ENCODE results near the gene SPANXN3.
"Not testable (repeated sequence)": the region's sequence is repeated elsewhere in the genome, so short reads cannot be mapped to it uniquely, and the experiment has no call there.

Gene SPANXN3, protein sequence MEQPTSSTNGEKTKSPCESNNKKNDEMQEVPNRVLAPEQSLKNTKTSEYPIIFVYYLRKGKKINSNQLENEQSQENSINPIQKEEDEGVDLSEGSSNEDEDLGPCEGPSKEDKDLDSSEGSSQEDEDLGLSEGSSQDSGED

DNA sequence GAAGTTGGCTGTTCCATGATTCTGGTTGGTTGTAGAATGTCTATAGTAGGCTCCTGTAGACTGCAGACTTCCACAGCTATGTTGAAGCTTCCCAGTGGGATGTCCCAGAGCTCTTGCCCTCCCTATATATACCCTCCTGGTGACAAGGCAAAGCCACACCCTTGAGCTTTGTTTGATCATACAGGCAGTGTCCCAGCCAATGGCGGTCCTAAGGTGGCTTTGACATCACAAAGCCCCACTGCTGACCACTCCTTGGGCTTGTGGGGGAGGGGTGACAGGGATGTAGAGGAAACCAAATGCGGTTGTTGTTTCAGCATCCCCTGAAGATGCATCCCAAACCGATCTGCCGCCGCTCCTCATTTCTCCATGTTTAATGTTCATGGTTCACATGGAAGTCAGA lies at the start of gene SPANXN3:
SPANXN3 (minus strand) TSS at position 101 of the 400 bp plus-strand sequence; CDS start at position 17, 84 bp downstream.
- not testable (repeated sequence) for DNase-seq

DNA sequence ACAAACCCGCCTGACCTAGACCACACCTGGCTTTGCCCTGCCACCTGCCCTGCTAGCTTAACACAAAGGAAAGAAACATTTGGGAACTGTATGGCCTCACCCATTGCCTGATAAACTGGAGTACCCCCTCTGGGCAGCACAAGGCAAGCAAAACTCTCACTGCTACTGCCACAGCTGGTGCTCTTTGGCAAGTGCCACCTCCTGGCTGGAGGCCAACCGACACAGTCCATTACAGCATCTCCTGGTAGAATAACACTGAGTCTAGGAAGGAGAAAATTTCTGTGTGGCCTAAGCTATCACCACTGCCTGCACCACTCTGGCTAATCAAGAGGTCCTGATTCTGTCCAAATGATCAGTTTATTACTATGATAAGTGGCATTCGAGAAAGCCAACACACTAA lies 18.9 kb upstream of the SPANXN3 start:
- DNase-seq, result no peak

DNA sequence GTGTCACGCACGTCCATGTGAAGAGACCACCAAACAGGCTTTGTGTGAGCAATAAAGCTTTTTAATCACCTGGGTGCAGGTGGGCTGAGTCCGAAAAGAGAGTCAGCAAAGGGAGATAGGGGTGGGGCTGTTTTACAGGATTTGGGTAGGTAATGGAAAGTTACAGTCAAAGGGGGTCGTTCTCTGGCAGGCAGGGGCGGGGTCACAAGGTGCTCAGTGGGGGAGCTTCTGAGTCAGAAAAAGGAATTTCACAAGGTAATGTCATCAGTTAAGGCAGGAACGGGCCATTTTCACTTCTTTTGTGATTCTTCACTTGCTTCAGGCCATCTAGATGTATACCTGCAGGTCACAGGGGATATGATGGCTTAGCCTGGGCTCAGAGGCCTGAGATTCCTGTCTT lies 15.1 kb downstream of the SPANXN3 start:
- not testable (repeated sequence) for DNase-seq

DNA sequence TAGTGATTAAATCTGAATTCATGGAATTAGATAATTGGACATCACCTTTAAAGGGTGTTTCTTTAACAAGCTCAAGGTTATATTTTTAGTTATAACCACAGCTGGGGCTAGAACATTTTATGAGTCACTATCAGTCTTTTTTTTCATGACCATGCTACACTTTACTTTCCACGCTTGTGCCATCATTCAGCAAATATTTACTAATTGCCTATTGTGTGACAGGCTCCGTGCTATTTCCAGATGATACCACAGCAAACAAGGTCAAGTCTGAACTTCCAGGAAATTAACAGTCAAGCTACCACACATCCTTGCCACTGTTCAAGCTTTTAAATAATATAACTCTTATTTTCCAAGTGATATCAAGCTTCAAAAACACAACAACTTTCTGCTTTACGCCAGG lies 16.5 kb downstream of the SPANXN3 start:
- DNase-seq, result no peak

DNA sequence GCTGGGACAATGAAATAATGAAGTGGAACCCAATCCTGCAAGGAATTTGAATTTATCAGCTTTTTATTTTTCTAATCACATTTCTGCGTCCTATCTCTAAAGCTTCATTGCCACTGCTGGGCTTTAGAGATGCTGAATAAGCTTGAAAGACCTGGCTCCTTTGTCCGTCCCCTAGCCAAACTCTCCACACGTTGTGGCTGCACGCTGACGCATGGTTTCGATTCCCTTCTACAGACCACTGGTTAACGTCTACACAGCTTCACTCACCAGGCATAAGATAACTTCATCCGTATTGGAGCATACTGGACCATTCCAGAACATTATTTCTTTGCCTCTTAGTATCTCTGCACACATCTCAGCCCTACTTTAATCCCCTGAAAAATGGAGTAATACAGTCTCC lies 31.2 kb downstream of the SPANXN3 start:
- no peak for DNase-seq

DNA sequence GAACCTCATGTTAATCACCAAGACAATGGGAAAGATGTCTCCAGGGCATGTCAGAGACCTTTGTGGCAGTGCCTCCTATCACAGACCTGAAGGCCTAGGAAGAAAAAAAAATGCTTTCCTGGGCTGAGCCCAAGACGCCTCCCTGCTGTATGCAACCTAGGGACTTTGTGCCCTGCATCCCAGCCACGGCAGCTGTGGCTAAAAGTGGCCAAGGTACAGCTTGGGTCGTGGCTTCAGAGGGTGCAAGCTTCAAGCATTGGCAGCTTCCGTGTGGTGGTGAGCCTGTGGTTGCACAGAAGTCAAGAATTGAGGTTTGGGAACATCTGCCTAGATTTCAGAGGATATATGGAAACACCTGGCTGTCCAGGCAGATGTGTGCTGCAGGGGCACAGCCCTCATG lies 40.5 kb downstream of the SPANXN3 start:
- no peak for DNase-seq

DNA sequence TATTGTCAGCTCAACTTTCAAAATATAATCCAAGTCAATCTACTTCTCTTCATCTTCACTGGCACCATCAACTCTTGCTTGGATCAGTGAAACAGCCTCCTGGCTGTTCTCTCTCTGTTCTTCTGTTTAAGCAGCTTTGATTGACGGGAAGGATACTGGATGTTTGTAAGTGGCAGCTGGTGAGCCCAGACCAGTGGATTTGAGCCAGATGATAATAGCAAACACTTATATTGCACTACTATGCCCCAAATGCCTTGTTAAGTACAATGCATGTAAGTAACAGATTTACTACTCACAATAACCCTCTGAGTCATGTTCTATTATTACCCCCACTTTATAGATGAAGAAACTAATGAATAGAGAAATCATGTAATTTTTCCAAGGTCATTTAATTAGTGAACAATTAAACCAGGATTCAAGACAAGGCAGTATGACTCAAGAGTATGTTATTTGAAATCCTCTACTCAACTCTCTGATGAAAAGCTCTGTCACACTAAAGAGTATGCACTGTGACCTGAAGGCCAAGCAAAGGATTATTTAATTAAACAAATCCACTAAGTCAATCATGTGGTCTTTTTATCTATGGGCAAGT lies 44.8 kb downstream of the SPANXN3 start:
- no peak for DNase-seq

DNA sequence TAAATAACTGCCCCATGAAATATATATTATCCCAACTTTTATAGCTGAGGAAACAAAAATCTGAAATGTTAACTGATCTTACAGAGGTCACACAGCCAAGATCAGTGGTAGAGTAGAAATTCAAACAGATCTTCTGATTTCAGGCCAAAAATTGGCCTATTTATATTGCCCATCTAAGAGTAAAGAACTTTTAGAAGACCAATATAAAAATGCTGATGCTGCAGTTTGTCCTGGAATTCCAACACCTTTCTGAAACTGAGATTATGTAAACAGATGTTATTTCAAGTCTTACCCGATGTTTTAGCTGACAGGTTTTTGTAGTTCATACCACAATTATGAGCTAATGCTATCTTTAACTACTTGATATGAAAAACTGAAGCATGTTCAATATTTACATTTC lies 51.1 kb downstream of the SPANXN3 start:
- DNase-seq, result no peak

DNA sequence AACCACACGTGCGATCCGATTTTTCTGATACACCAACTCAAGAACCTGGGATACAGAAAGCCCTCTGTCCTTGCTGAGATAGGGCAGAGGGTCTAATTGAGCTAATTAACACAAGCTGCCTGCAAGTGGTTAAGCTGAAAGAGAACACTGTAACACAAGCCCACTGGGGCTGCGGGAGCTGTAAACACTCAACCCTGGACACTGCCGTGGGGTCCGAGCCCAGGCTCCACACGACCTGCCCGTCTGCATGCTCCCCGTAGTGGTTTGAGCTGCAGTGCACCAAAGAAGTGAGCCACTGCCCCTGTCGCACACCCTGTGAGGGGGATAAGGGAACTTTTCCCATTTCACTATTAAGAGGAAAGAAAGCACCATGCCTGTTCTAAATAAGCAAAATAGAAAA lies 54.6 kb downstream of the SPANXN3 start:
- no peak for DNase-seq

DNA sequence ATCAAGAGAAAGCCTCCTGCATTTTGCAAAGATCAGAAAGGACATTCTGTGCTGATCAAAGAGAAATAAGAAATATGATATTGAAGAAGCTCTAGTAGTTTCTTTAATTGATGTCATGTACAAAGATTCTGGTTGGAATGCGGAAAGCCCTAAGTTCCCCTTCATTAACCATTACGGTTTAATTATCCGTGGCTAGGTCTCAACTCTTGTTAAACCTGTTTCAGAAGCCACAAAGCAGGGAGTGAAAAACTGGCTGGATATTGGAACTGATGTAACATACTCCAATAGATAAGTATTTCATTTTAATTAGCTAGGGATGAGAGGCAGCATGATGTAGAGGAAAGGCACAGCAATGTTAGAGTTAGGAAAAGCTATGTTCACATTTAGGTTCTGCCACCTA lies 55.7 kb downstream of the SPANXN3 start:
- DNase-seq, result no peak
